Activated effector memory CD4-positive, alpha-beta T cell treated with anti-CD3 and anti-CD28 coated beads, Interleukin-2, amount 50 U/mL, for 16 hours (primary cell): ENCODE results near the gene CCDC71L.
"Not testable (repeated sequence)": the region's sequence is repeated elsewhere in the genome, so short reads cannot be mapped to it uniquely, and the experiment has no call there.

Source experiments
- DNase-seq: peaks from one replicate; pipeline ENCODE4 v3.0.0-alpha.2; 2020

The CCDC71L gene

GRCh38 chr7:106660862-106661720, at the start of gene CCDC71L:
Gene CCDC71L (minus strand): TSS chr7:106661158. CDS start chr7:106660896, 262 bp downstream.
- DNase-seq = peak; percentile 96

- DNase-seq = not testable (repeated sequence)
Measured at GRCh38 chr7:106709604-106710003, 48.6 kb upstream of the CCDC71L start.

- no peak for DNase-seq
Measured at GRCh38 chr7:106704000-106704840, 43.3 kb upstream of the CCDC71L start.

- no peak for DNase-seq
Measured at GRCh38 chr7:106693677-106694353, 32.9 kb upstream of the CCDC71L start.

GRCh38 chr7:106692450-106693051, 31.6 kb upstream of the CCDC71L start:
- DNase-seq = no peak

GRCh38 chr7:106688161-106688560, 27.2 kb upstream of the CCDC71L start:
- not testable (repeated sequence) for DNase-seq

GRCh38 chr7:106683941-106684340, 23.0 kb upstream of the CCDC71L start:
- DNase-seq = no peak

- DNase-seq = no peak
Measured at GRCh38 chr7:106681815-106682495, 21.0 kb upstream of the CCDC71L start.

GRCh38 chr7:106679153-106679931, 18.4 kb upstream of the CCDC71L start:
- DNase-seq = peak; percentile 68

GRCh38 chr7:106678795-106679152, 17.8 kb upstream of the CCDC71L start:
- DNase-seq = no peak

GRCh38 chr7:106676506-106676905, 15.5 kb upstream of the CCDC71L start:
- not testable (repeated sequence) for DNase-seq

GRCh38 chr7:106673688-106674087, 12.7 kb upstream of the CCDC71L start:
- DNase-seq = not testable (repeated sequence)

- not testable (repeated sequence) for DNase-seq
Measured at GRCh38 chr7:106671930-106672329, 11.0 kb upstream of the CCDC71L start.

- DNase-seq = no peak
Measured at GRCh38 chr7:106671160-106671559, 10.2 kb upstream of the CCDC71L start.

GRCh38 chr7:106668861-106669524, 8.0 kb upstream of the CCDC71L start:
- DNase-seq = no peak

- DNase-seq = no peak
Measured at GRCh38 chr7:106666353-106666752, 5.4 kb upstream of the CCDC71L start.

GRCh38 chr7:106664343-106664742, 3.4 kb upstream of the CCDC71L start:
- DNase-seq = no peak

- DNase-seq = peak; percentile 92
Measured at GRCh38 chr7:106659963-106660861, 746 bp downstream of the CCDC71L start.

GRCh38 chr7:106659166-106659962, 1.6 kb downstream of the CCDC71L start:
- no peak for DNase-seq
